GM18520 (cell line): ENCODE results near the gene MAB21L3.
"Not testable (repeated sequence)": the region's sequence is repeated elsewhere in the genome, so short reads cannot be mapped to it uniquely, and the experiment has no call there.

Experiments used
- ATAC-seq: cut with Tn5 transposase; IDR thresholded peaks from one replicate; pipeline ENCODE4 v1.9.1; 2021; ENCODE audit not compliant: unreplicated experiment

The MAB21L3 gene

DNA sequence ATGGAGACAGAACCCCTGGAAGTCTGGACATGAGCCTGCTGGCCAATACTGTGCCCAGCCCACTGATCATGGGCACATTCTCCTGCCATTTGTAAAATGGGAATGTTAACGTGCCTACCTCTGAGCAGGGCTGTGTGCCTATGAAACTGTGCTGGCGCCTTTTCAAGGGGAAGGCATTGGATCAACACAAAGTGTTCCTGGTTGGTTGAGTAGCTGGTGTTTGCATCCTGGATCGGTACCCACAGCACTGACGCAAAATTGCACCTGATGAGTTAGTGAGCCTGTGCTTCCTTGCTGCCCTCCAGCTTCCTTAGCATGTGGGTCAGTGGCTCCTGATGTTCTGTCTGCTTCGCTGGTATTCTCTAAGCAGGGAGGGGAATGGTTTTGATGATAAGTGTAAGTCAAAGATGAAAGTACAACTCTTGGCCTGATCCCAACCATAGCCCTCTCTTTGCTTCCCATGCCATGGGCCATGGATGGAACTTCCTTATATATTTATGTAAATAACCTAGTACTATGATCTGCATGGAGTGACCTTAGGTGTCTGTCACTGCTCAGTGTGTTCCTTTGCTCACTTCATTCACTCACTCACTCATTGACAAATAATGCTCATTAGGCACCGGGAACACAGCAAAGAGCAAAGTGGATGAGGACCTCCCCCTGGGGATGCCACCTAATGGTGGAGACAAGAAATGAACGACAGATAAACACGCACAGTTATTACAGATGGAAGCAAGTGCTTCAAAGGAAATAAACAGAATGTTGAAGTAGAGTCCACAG is 22.7 kb downstream of the MAB21L3 start:
- no peak for ATAC-seq

- no peak for ATAC-seq
Measured at GRCh38 chr1:116134476-116134773, 23.2 kb downstream of the MAB21L3 start.

DNA sequence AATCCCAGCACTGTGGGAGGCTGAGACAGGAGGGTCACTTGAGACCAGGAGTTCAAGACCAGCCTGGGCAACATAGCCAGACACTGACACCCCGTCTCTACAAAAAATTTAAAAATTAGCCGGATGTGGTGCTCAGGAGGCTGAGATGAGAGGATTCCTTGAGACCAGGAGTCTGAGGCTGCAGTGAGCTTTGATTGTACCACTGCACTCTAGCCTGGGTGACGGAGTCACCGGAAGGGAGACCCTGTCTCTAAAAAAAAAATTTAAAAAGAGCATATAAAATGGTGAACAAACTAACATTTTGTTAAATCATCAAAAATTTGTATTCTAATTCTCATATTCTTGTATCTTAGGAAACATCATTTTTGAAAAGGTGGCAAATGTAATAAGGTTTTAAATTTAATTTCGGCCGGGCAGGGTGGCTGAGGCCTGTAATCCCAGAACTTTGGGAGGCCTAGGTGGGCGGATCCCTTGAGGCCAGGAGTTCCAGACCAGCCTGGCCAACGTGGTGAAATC is 27.1 kb downstream of the MAB21L3 start:
- no peak for ATAC-seq

- no peak for ATAC-seq
Measured at GRCh38 chr1:116139592-116140134, 28.5 kb downstream of the MAB21L3 start.

GRCh38 chr1:116144151-116144550 is 33.0 kb downstream of the MAB21L3 start:
- no peak for ATAC-seq

DNA sequence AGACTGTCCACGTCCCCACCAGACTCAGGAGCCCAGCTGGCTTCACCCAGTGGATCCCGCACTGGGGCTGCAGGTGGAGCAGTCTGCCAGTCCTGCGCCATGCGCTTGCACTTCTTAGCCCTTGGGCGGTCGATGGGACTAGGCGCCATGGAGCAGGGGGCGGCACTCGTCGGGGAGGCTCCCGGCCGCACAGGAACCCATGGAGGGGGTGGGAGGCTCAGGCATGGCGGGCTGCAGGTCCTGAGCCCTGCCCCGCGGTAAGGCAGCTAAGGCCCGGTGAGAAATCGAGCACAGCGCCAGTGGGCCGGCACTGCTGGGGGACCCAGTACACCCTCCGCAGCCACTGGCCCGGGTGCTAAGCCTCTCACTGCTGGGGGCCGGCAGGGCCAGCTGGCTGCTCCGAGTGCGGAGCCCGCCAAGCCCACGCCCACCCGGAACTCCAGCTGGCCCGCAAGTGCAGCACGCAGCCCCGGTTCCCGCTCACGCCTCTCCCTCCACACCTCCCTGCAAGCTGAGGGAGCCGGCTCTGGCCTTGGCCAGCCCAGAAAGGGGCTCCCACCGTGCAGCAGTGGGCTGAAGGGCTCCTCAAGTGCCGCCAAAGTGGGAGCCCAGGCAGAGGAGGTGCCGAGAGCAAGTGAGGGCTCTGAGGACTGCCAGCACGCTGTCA is 35.4 kb downstream of the MAB21L3 start:
- not testable (repeated sequence) for ATAC-seq

DNA sequence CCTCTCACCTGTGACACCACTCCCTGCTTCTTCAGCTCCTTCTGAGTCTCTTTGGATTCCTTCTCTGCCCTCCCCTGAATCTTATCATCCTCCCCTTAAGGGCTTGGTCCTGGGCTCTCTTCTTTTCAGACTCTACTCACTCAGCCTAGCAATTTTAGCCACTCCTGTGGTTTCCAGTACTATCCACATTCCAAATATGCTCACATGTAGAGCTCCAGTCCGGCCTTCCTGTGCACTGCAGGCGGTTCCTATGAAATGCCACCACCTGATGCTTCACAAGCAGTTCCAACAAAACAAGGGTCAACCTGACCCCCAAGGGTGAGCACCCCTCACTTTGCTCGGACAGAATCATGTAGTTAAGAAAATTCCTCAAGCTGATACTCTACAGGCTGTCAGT is 35.9 kb downstream of the MAB21L3 start:
- no peak for ATAC-seq

- no peak for ATAC-seq
Measured at GRCh38 chr1:116147972-116148371, 36.8 kb downstream of the MAB21L3 start.

- ATAC-seq, result no peak
Measured at GRCh38 chr1:116148967-116149366, 37.8 kb downstream of the MAB21L3 start.

GRCh38 chr1:116150368-116150767 is 39.2 kb downstream of the MAB21L3 start:
- no peak for ATAC-seq

- ATAC-seq, result peak; percentile 89
Measured at GRCh38 chr1:116151739-116152576, 40.8 kb downstream of the MAB21L3 start.

DNA sequence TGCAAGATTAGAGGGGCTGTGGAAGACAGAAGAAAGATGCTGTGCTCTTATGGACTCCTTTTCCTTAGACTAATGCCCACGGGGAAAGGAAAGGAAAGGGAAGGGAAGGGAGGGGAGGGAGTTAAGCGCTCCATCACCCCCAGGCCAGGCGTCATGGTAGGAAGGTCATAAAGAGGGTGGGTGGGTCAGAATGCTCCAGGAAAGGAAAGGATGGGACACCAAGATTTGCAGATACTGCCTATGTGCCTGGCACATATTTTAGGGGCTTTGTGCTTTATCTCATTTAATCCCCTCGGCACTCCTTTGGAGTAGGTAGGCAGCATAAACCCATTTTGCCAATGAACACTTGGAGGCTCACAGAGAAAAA is 41.4 kb downstream of the MAB21L3 start:
- ATAC-seq, result no peak

- ATAC-seq, result no peak
Measured at GRCh38 chr1:116152950-116153691, 41.9 kb downstream of the MAB21L3 start.

GRCh38 chr1:116153692-116154031 is 42.5 kb downstream of the MAB21L3 start:
- ATAC-seq, result no peak

- ATAC-seq, result no peak
Measured at GRCh38 chr1:116154536-116154935, 43.3 kb downstream of the MAB21L3 start.

DNA sequence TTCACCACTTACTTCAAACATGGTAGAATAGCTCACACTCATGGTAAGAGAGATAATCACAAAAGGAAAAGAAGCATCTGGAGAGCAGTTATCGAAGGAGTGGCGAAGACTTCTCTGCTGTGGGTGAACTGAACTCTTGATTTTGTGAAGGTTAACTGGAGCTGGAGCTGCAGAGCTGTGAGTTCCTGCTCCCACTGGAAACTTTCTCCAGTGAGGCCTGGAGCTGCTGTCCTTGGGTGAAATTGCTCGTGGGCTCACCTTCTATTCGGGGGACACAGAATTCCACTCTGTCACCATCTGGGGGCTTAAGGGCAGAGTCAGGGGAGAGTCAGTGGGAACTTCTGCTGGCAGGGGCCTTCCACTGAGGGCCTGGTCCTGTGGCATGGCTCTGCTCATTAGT is 45.9 kb downstream of the MAB21L3 start:
- no peak for ATAC-seq

GRCh38 chr1:116159177-116159576 is 48.0 kb downstream of the MAB21L3 start:
- ATAC-seq, result no peak

GRCh38 chr1:116159611-116160010 is 48.4 kb downstream of the MAB21L3 start:
- no peak for ATAC-seq

DNA sequence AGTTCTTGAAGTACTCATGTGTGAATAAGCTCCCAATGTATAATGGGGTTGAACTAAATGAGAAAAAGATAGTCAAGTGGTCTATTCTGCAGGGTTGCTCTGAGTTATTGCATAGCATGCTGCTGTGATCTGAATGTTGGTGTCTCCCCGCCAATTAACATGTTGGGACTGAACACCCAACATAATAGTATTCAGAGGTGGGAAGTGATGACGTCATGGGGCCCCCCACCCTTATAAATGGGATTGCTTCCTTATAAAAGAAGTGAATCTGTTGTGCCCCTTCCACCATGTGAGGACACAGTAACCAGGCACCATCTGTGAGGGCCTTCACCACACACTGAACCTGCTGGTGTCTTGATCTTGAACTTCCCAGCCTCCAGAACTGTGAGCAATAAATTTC is 50.2 kb downstream of the MAB21L3 start:
- no peak for ATAC-seq

GRCh38 chr1:116161877-116162390 is 50.7 kb downstream of the MAB21L3 start:
- ATAC-seq, result no peak

DNA sequence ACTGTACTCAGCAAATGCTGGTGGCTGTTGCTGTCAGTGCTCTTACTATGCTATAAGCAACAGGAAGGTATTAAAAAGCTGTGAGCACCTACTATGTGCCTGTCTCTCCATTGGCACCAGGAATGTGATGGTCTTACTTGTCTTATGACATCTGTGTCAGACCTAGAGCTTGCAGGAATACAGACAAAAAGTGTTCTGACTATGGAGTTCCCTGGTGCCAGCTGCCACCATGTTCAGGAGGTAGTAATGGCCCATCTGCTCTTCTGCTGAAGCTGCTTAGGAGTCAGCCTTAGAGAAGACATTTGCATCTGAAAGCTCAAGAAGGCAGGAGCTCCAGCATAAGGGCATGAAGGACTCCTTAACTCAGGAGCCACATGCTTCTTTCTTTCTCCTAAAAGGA is 52.3 kb downstream of the MAB21L3 start:
- ATAC-seq, result no peak
